Measurements from ENCODE around the gene PNMA6F. TPM values are rescaled to one million over a fixed set of nuclear protein-coding genes. Genes with fewer than 3 reads are reported as not detected.

The PNMA6F gene
- total and polyA plus RNA-seq, 8 donors = 0.12 TPM; not detected in 7

- no peaks in the 10 kb centered on the region for H3K4me1 ChIP-seq
- TF ChIP-seq, protein P1, sequence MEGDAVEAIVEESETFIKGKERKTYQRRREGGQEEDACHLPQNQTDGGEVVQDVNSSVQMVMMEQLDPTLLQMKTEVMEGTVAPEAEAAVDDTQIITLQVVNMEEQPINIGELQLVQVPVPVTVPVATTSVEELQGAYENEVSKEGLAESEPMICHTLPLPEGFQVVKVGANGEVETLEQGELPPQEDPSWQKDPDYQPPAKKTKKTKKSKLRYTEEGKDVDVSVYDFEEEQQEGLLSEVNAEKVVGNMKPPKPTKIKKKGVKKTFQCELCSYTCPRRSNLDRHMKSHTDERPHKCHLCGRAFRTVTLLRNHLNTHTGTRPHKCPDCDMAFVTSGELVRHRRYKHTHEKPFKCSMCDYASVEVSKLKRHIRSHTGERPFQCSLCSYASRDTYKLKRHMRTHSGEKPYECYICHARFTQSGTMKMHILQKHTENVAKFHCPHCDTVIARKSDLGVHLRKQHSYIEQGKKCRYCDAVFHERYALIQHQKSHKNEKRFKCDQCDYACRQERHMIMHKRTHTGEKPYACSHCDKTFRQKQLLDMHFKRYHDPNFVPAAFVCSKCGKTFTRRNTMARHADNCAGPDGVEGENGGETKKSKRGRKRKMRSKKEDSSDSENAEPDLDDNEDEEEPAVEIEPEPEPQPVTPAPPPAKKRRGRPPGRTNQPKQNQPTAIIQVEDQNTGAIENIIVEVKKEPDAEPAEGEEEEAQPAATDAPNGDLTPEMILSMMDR (IDR thresholded peaks at IDR 0.05) = no peak
- DNase-seq (no peak), ATAC-seq (no peak), FAIRE-seq (no peak)
- H3K9me3 ChIP-seq = no peaks in the 10 kb centered on the region
- H3K27me3 ChIP-seq = no peaks in the 10 kb centered on the region
- WGBS, 2 donors = 87 to 94% methylated on average over 7 of the region's 7 CpGs
- intact Hi-C loops (cut with DNase I) = no loop called here
- no peaks in the 10 kb centered on the region for H3K36me3 ChIP-seq
- H3K27ac ChIP-seq = no peak overlapping the region
- no peak overlapping the region for H3K4me3 ChIP-seq
Observed at GRCh38 chrX:153338836-153339235, 17.3 kb upstream of the PNMA6F start.

GRCh38 chrX:153336988-153337387 lies 15.4 kb upstream of the PNMA6F start:
- no peak for ATAC-seq
- Histone ChIP-seq H3K27me3 (no peaks in the 10 kb centered on the region), H3K27ac (no peak overlapping the region), H3K9me3 (no peaks in the 10 kb centered on the region), H3K4me3 (no peak overlapping the region), H3K36me3 (no peaks in the 10 kb centered on the region), H3K4me1 (no peaks in the 10 kb centered on the region)
- no peak for DNase-seq
- intact Hi-C loops (cut with DNase I) = no loop called here
- 82 to 91% methylated on average over 5 of the region's 5 CpGs for WGBS, 2 donors
- TF ChIP-seq, protein P1 (IDR thresholded peaks at IDR 0.05) = no peak
- no peak for FAIRE-seq

DNA sequence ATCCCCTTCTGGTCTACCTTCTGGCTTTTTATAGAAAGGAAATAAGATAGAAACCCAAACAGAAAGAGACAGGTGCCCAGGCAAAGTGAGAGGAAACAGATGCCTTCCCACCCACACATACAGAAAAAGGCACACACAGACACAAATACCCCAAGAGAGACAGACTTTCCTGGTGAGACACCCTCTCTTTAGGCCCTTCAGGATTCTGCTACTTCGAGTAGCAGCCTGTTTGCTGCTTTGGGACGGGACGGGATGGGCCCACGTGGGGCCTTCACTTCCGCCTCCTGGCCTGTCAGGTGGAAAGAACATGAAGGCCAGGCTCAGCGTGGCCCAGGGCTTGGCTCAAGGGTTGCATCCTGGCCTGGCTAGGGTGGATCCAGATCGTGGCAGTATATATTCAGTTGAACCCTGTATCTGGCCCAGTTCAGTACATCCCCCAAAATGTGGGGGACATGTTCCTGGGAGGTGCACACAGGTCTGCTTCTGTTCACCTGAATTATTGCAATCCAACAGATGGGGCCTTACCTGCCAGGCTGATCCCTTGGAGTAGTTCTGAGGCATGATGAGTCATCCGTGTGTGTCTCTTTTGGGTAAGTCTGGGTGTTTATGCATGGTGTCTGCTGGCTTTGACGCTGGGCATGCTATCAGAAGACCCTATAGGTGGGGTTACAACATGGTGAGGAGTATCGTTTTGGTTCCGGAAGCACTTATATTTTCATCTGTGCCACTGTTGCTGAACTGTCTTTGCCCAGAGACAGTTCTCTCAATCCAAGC lies 14.7 kb upstream of the PNMA6F start:
- ATAC-seq (no peak), FAIRE-seq (no peak), DNase-seq (no peak)
- WGBS, 2 donors = 77 to 89% methylated on average over 11 of the region's 11 CpGs
- Histone ChIP-seq H3K4me3 (no peak overlapping the region), H3K9me3 (no peaks in the 10 kb centered on the region), H3K4me1 (no peaks in the 10 kb centered on the region), H3K27me3 (no peaks in the 10 kb centered on the region), H3K27ac (no peak overlapping the region), H3K36me3 (no peaks in the 10 kb centered on the region)
- TF ChIP-seq, protein P1 (IDR thresholded peaks at IDR 0.05) = no peak
- intact Hi-C loops (cut with DNase I) = no loop called here

DNA sequence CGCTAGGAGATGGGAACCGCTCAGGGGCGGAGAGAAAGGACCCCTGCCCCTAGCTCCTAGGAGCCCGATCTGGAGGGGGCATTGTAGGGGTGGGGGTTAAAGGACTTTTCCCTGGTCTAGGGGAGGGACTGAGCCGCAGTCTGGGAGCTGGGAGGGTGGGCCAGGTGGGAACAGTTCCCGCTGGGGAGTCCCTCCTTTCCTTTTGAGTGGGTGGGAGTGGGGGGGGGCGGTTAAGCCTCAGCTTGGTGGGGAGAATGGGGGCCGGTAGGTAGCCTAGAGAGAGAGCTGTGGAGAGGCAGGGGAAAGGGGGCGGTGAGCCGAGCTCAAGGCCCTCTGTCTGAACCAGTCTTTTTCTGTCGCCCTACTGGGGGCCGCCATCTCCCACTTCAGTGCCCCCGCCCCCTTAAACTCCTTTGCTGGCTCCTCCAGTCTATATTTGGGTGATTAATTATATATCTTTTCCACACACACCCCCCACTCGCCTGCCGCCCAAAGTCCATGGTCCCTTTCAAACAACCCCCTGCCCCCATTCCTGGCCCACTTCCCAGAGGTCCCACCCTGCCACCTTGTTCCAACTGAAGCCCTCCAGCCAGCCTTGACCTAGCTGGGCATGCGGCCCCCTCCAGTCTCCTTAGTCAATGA lies 13.2 kb upstream of the PNMA6F start:
- 9 to 42% methylated on average over 14 to 15 of the region's 16 CpGs for WGBS, 2 donors
- no peaks in the 10 kb centered on the region for H3K9me3 ChIP-seq
- H3K27me3 ChIP-seq = no peaks in the 10 kb centered on the region
- peak overlapping the region; percentile 28 to 54 (median 44) for H3K4me3 ChIP-seq
- H3K4me1 ChIP-seq = no peaks in the 10 kb centered on the region
- H3K36me3 ChIP-seq = no peaks in the 10 kb centered on the region
- no peak for FAIRE-seq
- intact Hi-C loops (cut with DNase I) = no loop called here
- DNase-seq = no peak
- no peak overlapping the region for H3K27ac ChIP-seq
- no peak for ATAC-seq
- TF ChIP-seq, protein P1 (IDR thresholded peaks at IDR 0.05) = no peak

Data from pancreas (tissue), 10 donors.